HepG2 (cell line): Measurements from ENCODE around the gene NFE2L1. TPM values are rescaled to one million over a fixed set of nuclear protein-coding genes. Genes with fewer than 3 reads are reported as not detected.

Experiments
- AKNA ChIP-seq: sonication (generic); formaldehyde crosslinking; IDR thresholded peaks from 2 replicates; pipeline ENCODE4 v1.4.0; 2020; ENCODE audit warnings: missing genetic modification reagents, borderline replicate concordance
- ETV5 ChIP-seq: IDR thresholded peaks from 2 replicates; pipeline ENCODE4 v1.6.1; 2018; ENCODE audit warnings: missing biosample characterization, missing genetic modification reagents, inconsistent platforms, borderline replicate concordance
- JDP2 ChIP-seq: sonication (generic); formaldehyde crosslinking; IDR thresholded peaks from 2 replicates; pipeline ENCODE4 v1.8.1; 2022; ENCODE audit warnings: missing genetic modification reagents, borderline replicate concordance
- NR2F2 ChIP-seq: IDR thresholded peaks from 2 replicates; pipeline ENCODE4 v1.6.1; 2012; ENCODE audit warnings: low read depth, inconsistent platforms, borderline replicate concordance
- PAX8 ChIP-seq: sonication (generic); formaldehyde crosslinking; IDR thresholded peaks from 2 replicates; pipeline ENCODE4 v1.8.0; 2022; ENCODE audit warnings: mild to moderate bottlenecking, missing genetic modification reagents, borderline replicate concordance
- PRPF4 ChIP-seq: fragments of 200-400 bp; formaldehyde crosslinking; IDR thresholded peaks from 2 replicates; pipeline ENCODE4 v1.6.1; 2016; ENCODE audit warnings: low read length, low read depth; ENCODE audit not compliant: poor library complexity, severe bottlenecking
- RNF219 ChIP-seq: sonication (generic); formaldehyde crosslinking; IDR thresholded peaks from 2 replicates; pipeline ENCODE4 v1.5.0; 2020; ENCODE audit warnings: mild to moderate bottlenecking, missing genetic modification reagents
- SALL1 ChIP-seq: sonication (generic); formaldehyde crosslinking; IDR thresholded peaks from 2 replicates; pipeline ENCODE4 v1.8.0; 2022; ENCODE audit warnings: mild to moderate bottlenecking, missing genetic modification reagents
- SNAPC5 ChIP-seq: sonication (generic); formaldehyde crosslinking; IDR thresholded peaks from 2 replicates; pipeline ENCODE4 v1.8.1; 2023; ENCODE audit warnings: mild to moderate bottlenecking, missing genetic modification reagents, borderline replicate concordance
- SRSF9 ChIP-seq: fragments of 200-400 bp; formaldehyde crosslinking; IDR thresholded peaks from 2 replicates; pipeline ENCODE4 v1.6.1; 2018; ENCODE audit warnings: borderline replicate concordance, mild to moderate bottlenecking, low read depth, low read length; ENCODE audit not compliant: insufficient read depth, poor library complexity, severe bottlenecking
- THAP8 ChIP-seq: sonication (generic); formaldehyde crosslinking; IDR thresholded peaks from 2 replicates; pipeline ENCODE4 v1.5.1; 2020; ENCODE audit warnings: missing genetic modification reagents, mild to moderate bottlenecking, borderline replicate concordance
- ZNF142 ChIP-seq: sonication (generic); formaldehyde crosslinking; IDR thresholded peaks from 2 replicates; pipeline ENCODE4 v1.4.0; 2020; ENCODE audit warnings: missing genetic modification reagents
- ZNF234 ChIP-seq: sonication (generic); formaldehyde crosslinking; conservative IDR thresholded peaks from 2 replicates; pipeline ENCODE4 v1.5.1; 2020; ENCODE audit warnings: mild to moderate bottlenecking, missing genetic modification reagents
- ZNF256 ChIP-seq: sonication (generic); formaldehyde crosslinking; conservative IDR thresholded peaks from 2 replicates; pipeline ENCODE4 v1.4.0; 2020; ENCODE audit warnings: missing genetic modification reagents
- ZNF841 ChIP-seq: sonication (generic); formaldehyde crosslinking; IDR thresholded peaks from 2 replicates; pipeline ENCODE4 v1.8.1; 2023; ENCODE audit warnings: missing genetic modification reagents, borderline replicate concordance
- polyA plus RNA-seq, 8 experiments: library from polyadenylated mRNA; depleted of rRNA in 3 of 8; stranded (reverse) in 7 of 8; unstranded in 1 of 8; fragments of >200 nt; fragmentation: Illumina TruSeq in 4 of 8; extraction: Trizol in 4 of 8; gene quantifications; 2 replicates each; pipeline versions ENCODE4 v1.2.1 to v1.2.3, GENCODE V29; 2011 to 2016; ENCODE audit warnings: low read depth in 4 of 8, missing spikeins in 1 of 8, mixed read lengths in 1 of 8; ENCODE audit not compliant: insufficient read depth in 1 of 8
- total RNA-seq, 5 experiments: library from RNA; depleted of rRNA; stranded (reverse); fragments of >200 nt; fragmentation: Illumina TruSeq; extraction: Trizol; gene quantifications; 2 replicates each; pipeline ENCODE4 v1.2.3, GENCODE V29; 2016; ENCODE audit warnings: low read depth in 1 of 5

The NFE2L1 gene
- total and polyA plus RNA-seq, 2 of the 13 experiments (the other 11 are each of a cell fraction or from before 2014, with no cell fraction given), result 67.0 to 234 TPM

GRCh38 chr17:48047113-48047740 is 932 bp upstream of the NFE2L1 start (continued):
- no peak for TF ChIP-seq PAX8 (CRISPR knock-in tag)
- TF ChIP-seq SNAPC5, result no peak
- TF ChIP-seq JDP2 (CRISPR knock-in tag), result no peak
- TF ChIP-seq THAP8 (CRISPR knock-in tag), result no peak
- TF ChIP-seq PRPF4, result peak; percentile 6
- no peak for TF ChIP-seq ZNF142
- TF ChIP-seq ETV5 (CRISPR knock-in tag), result no peak
- no peak for TF ChIP-seq NR2F2
- no peak for TF ChIP-seq ZNF841 (CRISPR knock-in tag)
- TF ChIP-seq RNF219, result no peak
- no peak for TF ChIP-seq AKNA (CRISPR knock-in tag)
- TF ChIP-seq SRSF9, result no peak
- TF ChIP-seq ZNF234, result no peak
- TF ChIP-seq ZNF256 (CRISPR knock-in tag), result no peak
- no peak for TF ChIP-seq SALL1
